GM06990 (cell line): ENCODE data around the gene MRPL23.

ENCODE experiments used
- DNase-seq: peaks from one replicate; pipeline ENCODE4 v3.0.0-alpha.2; 2011; ENCODE audit not compliant: insufficient read length; ENCODE audit errors: extremely low read depth
- H3K27me3 ChIP-seq: replicated peaks from 2 replicates; pipeline ENCODE4 v1.6.0; 2011; ENCODE audit warnings: low read length; ENCODE audit not compliant: control insufficient read depth, insufficient read depth
- H3K36me3 ChIP-seq: 2 replicates; pipeline ENCODE4 v1.5.1; 2011; ENCODE audit warnings: low read length; ENCODE audit not compliant: control insufficient read depth, insufficient read depth
- H3K4me3 ChIP-seq: replicated peaks from 2 replicates; pipeline ENCODE4 v1.5.1; 2011; ENCODE audit warnings: low read depth, mild to moderate bottlenecking, control low read depth, low read length
- TF ChIP-seq, protein P1 (sequence below): IDR thresholded peaks from 2 replicates; pipeline ENCODE4 v1.5.1; 2011; ENCODE audit warnings: low read length, control low read depth, mild to moderate bottlenecking, inconsistent platforms; ENCODE audit not compliant: insufficient read depth, poor library complexity, severe bottlenecking

Gene MRPL23

GRCh38 chr11:1923201-1923956 is 23.8 kb upstream of the MRPL23 start:
- Histone ChIP-seq H3K27me3 (no peaks in the 10 kb centered on the region; the same call in 1 of the 2 replicates), H3K4me3 (no peak overlapping the region), H3K36me3 (no peaks in the 10 kb centered on the region)
- no peak for DNase-seq
- TF ChIP-seq, protein P1, sequence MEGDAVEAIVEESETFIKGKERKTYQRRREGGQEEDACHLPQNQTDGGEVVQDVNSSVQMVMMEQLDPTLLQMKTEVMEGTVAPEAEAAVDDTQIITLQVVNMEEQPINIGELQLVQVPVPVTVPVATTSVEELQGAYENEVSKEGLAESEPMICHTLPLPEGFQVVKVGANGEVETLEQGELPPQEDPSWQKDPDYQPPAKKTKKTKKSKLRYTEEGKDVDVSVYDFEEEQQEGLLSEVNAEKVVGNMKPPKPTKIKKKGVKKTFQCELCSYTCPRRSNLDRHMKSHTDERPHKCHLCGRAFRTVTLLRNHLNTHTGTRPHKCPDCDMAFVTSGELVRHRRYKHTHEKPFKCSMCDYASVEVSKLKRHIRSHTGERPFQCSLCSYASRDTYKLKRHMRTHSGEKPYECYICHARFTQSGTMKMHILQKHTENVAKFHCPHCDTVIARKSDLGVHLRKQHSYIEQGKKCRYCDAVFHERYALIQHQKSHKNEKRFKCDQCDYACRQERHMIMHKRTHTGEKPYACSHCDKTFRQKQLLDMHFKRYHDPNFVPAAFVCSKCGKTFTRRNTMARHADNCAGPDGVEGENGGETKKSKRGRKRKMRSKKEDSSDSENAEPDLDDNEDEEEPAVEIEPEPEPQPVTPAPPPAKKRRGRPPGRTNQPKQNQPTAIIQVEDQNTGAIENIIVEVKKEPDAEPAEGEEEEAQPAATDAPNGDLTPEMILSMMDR, result no peak

DNA sequence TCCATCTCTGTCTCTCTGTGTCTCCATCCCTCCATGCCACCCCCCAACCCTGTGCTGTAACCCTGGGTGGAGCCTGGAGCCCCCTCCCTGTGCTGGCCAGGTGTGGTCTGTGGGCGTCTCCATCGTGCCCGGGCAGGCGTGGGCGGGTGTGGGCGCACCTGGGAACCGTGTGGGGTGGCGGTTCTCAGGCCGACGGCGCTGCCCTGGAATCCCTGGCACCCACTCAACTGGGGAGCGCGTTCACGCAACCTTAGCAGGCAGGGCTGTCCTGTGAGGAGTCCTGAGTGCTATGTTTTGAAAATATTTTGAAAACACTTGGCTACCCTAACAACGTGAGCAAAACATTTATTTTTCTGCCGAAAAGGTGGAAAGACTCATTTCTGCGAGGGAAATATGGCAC is 23.0 kb upstream of the MRPL23 start:
- no peak for DNase-seq
- Histone ChIP-seq H3K4me3 (no peak overlapping the region), H3K27me3 (no peaks in the 10 kb centered on the region; the same call in 1 of the 2 replicates), H3K36me3 (no peaks in the 10 kb centered on the region)
- TF ChIP-seq, protein P1, result no peak

GRCh38 chr11:1924646-1925372 is 22.3 kb upstream of the MRPL23 start:
- TF ChIP-seq, protein P1, result no peak
- H3K27me3 ChIP-seq, result no peaks in the 10 kb centered on the region; the same call in 1 of the 2 replicates
- H3K4me3 ChIP-seq, result no peak overlapping the region
- no peaks in the 10 kb centered on the region for H3K36me3 ChIP-seq
- DNase-seq, result no peak

GRCh38 chr11:1925373-1926155 is 21.6 kb upstream of the MRPL23 start:
- no peak for DNase-seq
- Histone ChIP-seq H3K4me3 (no peak overlapping the region), H3K36me3 (no peaks in the 10 kb centered on the region), H3K27me3 (no peaks in the 10 kb centered on the region; the same call in 1 of the 2 replicates)
- TF ChIP-seq, protein P1, result no peak

GRCh38 chr11:1926156-1927025 is 20.7 kb upstream of the MRPL23 start:
- Histone ChIP-seq H3K36me3 (no peaks in the 10 kb centered on the region), H3K27me3 (no peaks in the 10 kb centered on the region; the same call in 1 of the 2 replicates), H3K4me3 (no peak overlapping the region)
- no peak for DNase-seq
- TF ChIP-seq, protein P1, result no peak
